Daoy (cell line): ENCODE data around the gene MBD3L3. TPM values are rescaled to one million over a fixed set of nuclear protein-coding genes. Genes with fewer than 3 reads are reported as not detected.
"Not testable (repeated sequence)": the region's sequence is repeated elsewhere in the genome, so short reads cannot be mapped to it uniquely, and the experiment has no call there.

Experiments
- DNase-seq: peaks from one replicate; pipeline ENCODE4 v3.0.0-alpha.2; 2015; ENCODE audit warnings: low read depth
- total RNA-seq: library from RNA; depleted of rRNA; stranded (reverse); fragments of >200 nt; shearing (Covaris generic); gene quantifications from 2 replicates; pipeline ENCODE4 v1.2.3, GENCODE V29; 2014; rRNA removed

Gene MBD3L3
- not detected in 2 replicates for total RNA-seq

DNA sequence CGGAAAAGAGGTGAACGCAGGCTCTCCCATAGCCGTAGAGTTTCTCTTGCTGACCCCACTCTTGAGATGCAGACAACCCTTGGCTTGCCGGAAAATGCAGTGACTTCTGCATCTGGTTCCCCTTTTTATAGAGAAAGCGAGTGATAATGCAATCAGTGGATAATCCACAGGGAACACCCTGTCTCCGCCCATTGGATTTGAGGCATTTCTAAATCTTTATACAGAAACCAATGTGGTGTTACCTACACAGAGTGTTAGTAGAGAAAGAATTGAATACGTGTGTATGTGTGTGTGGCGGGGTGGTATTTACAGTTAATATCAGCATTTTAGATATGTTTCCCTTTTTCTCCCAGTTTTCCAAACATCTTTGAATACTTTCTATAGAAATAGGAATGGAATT lies at the start of gene MBD3L3:
Gene MBD3L3 (minus strand): TSS at position 101 of the 400 bp plus-strand sequence. CDS start 71 bp downstream, at position 30.
- DNase-seq, result not testable (repeated sequence)

GRCh38 chr19:7106711-7107657 lies 48.5 kb upstream of the MBD3L3 start:
- no peak for DNase-seq

- DNase-seq, result no peak
These were observed 46.4 kb upstream of the MBD3L3 start for GRCh38 chr19:7104747-7105447.

DNA sequence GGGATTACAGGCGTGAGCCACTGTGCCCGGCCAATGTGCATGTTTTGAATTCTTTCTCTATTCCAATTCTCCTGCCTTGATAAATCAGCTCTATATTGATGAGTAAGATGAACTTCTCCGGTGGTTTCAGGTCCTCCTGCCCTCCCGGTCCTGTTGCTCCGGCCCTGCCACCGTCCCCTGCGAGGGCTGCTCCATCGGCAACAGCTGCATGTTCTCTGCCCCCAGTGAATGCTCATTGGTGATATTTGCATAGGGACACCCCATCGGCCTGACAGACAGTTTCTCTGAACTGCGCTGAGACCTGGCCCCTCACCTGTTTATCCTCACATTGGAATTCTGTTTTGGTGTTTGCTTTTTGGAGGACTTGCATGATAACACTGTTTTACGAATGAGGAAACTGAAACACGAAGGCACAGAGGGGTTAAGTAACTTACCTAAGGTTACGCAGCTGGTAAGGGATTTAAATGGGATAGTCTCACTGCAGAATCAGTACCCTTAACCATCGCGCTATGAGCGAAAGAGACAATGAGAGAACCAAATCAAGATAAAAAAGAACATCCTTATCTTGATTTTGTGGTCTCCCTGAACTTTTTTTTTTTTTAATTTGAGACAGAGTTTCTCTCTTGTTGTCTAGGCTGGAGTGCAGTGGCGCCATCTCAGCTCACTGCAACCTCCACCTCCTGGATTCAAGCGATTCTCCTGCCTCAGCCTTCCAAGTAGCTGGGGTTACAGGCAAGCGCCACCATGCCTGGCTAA lies 43.2 kb upstream of the MBD3L3 start:
- no peak for DNase-seq

GRCh38 chr19:7099597-7099921 lies 41.1 kb upstream of the MBD3L3 start:
- no peak for DNase-seq

GRCh38 chr19:7098701-7099596 lies 40.5 kb upstream of the MBD3L3 start:
- DNase-seq, result peak; percentile 97

DNA sequence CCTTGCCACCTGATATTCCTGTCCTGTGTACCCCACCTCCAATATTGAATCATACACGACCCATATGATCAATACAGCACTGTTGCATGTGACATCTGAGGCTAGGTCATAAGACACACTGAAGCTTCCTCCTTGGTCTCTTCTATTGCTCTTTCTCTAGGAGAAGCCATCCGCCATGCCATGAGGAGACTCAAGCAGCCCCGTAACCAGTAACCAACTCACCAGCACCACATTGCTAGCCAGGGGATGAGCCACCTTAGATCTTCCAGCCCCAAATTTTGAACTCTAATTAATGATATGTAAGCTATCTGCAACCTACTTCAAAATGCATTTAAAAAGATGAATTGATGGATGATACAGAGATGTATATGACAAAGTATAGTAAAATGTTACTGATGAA lies 39.6 kb upstream of the MBD3L3 start:
- DNase-seq, result no peak

DNA sequence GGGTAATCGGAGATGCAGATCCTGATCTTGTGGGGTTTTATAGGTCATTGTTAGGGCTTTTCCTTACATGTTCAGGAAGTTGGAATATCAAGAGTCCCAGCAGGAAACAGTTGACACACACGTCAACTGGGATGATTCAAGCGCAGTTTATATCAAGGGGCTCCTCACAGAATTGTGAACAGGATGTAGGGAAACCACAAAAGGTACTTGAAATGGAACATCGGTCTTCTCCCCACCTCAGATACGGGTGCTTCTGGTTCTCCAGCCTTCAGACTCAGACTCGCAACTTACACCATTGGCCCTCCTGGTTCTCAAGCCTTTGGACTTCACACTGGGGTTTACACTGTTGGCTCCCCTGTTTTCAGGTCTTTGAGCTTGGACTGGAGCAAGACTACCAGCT lies 30.5 kb upstream of the MBD3L3 start:
- no peak for DNase-seq

DNA sequence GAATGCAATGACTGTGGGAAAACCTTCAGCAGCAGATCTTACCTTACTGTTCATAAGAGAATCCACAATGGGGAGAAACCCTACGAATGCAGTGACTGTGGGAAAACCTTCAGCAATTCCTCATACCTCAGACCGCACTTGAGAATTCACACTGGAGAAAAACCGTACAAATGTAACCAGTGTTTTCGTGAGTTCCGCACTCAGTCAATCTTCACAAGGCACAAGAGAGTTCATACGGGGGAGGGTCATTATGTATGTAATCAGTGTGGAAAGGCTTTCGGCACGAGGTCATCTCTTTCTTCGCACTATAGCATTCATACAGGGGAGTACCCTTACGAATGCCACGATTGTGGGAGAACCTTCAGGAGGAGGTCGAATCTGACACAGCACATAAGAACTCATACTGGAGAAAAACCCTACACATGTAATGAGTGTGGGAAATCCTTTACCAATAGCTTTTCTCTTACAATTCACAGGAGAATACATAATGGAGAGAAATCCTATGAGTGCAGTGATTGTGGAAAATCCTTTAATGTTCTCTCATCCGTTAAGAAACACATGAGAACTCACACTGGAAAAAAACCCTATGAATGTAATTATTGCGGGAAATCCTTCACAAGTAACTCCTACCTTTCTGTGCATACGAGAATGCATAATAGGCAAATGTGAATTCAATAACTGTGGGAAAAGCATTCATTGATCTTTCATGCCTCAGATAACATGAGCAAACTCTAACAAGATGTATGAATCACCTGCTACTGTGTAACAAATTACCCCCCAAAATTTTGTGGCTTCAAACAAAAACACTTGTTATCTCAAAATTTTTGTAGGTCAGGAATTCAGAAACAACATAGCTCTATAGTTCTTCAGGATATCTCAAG lies 24.8 kb upstream of the MBD3L3 start:
- DNase-seq, result no peak

GRCh38 chr19:7078008-7078407 lies 19.5 kb upstream of the MBD3L3 start:
- no peak for DNase-seq

DNA sequence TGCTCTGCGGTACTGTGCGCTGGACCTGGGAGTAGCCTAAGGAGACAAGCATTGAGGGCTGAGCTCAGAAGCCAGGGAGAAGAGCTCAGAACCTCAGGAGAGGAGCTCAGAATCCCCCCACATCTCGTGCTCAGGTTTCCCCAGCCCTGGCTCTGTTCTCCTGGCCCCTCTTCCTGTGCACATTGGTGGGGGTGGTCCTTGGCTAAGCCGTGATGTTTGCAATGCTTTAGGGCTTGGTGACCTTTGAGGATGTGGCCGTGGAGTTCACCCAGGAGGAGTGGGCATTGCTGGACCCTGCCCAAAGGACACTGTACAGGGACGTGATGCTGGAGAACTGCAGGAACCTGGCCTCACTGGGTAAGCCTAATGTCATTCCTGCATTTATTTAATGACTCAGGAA lies 17.7 kb upstream of the MBD3L3 start:
- DNase-seq, result no peak

- no peak for DNase-seq
These were observed 16.3 kb upstream of the MBD3L3 start for GRCh38 chr19:7074705-7075282.

DNA sequence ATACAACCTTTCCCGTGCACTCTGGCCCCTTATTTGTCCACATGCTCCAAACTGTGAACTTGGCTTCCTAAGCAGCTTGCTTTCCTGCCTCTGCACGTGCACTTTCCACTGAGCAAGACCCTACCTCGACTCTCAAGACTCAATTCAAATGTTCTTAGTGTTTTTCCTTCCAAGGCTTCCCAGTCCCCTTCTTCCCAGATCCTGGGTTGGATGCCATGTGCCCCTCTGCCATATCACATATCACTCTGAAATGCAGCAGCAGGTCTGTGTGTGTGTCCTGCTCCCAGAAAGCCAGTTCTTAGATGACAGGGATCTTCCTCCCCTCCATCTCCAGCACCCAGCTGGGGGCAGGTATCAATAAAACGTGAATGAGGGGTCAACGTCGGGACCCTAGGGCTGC lies 14.1 kb upstream of the MBD3L3 start:
- DNase-seq, result no peak

DNA sequence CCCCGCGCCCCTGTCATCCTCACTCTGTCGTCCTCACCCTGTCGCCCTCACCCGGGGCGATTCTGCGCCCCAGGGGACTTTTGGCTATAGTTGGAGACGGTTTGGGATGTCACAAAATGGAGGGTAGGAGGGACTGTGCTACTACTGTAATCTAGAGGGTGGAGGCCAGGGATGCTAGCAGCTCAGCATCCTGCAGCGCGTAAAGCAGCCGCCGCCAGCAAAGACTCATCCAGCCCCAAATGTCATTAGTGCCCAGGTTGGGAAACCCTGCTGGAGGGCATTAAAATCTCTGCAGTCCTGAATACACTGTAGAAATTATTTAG lies 11.4 kb upstream of the MBD3L3 start:
- DNase-seq, result no peak

DNA sequence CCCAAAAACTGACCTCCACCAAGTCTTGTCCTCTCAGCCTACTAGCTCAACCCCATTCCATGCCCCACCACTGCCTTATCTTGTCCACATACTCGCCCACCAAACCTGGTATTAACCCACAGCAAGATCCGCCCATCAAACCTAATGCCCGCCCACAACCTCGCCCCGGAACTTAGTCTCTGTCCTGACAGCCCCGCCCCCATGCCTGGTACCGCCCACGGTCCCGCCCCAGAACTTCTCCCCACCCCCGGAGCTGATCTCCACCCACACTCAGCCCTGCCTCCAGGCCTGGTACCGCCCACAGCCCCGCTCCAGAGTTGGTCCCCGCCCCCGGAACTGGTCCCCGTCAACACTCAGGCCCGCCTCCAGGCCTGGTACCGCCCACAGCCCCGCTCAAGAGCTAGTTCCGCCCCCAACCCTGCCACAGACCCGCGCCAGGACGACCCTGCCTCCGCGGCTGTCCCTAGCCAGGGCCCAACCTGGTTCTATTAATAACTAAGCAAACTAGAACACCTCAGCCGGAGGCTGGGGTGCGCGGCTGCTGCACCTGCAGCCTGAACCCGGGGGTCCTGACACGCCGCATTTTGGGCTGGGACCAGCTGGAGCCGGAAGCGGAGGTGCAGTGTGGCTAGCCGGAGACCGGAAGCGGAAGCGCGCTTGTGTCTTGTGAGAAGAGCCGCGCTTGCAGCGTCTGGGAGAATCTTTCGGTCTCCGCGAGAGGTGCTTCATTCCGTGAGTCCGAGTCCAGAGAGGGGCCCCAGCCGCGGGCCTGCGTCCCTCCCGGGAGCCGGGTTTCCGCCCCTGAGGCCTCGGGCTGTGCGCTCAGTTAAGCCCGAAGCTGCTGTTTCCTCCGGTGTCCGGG lies 10.8 kb upstream of the MBD3L3 start, which contains the start of gene ZNF557:
Gene ZNF557 (plus strand): TSS at position 662 of the 862 bp plus-strand sequence. CDS start 5,372 bp downstream, outside the sequence.
- peak; percentile 99 for DNase-seq

- no peak for DNase-seq
These were observed 10.1 kb upstream of the MBD3L3 start for GRCh38 chr19:7068599-7068998.

DNA sequence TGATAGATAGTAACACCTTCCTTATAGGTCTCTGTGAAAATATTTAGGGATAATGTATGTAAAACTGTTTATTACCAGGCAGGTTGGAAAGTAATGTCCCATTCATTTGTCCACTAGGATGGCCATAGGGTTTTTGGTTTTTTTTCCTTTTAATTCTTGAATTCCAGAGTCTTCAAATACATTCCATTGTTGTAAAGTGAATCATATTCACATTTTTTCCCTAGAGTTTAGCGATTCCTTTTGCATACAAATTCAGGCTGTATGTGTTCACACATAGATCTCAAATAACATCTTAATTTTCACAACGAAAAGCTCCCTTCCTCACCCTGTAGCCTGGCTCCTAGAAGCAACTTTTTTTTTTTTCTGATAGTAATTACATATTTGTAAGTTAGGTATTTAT lies 9.2 kb upstream of the MBD3L3 start:
- no peak for DNase-seq

DNA sequence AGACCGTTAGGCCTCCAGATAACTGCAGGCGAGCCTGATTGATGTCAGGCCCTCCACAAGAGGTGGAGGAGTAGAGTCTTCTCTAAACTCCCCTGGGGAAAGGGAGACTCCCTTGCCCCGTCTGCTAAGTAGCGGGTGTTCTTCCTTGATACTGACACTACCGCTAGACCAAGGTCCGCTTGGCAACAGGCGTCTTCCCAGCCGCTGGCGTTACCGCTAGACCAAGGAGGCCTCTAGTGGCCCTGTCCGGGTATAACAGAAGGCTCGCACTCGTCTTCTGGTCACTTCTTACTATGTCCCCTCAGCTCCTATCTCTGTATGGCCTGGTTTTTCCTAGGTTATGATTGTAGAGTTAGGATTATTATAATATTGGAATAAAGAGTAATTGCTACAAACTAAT lies 8.6 kb upstream of the MBD3L3 start:
- peak; percentile 63 for DNase-seq
